ENCODE results near the gene RPE65. TPM values are rescaled to one million over a fixed set of nuclear protein-coding genes. Genes with fewer than 3 reads are reported as not detected.

The RPE65 gene
- total RNA-seq, 4 donors from 2014 or later = not detected

GRCh38 chr1:68384872-68385411 lies 64.8 kb downstream of the RPE65 start:
- TF ChIP-seq POLR2A (IDR thresholded peaks at IDR 0.05) = no peak
- no peak for TF ChIP-seq CTCF (IDR thresholded peaks at IDR 0.05)
- DNase-seq = no peak
- intact Hi-C loops (cut with DNase I) = no loop called here
- Histone ChIP-seq H3K4me1 (no peaks in the 10 kb centered on the region), H3K36me3 (no peaks in the 10 kb centered on the region), H3K4me3 (replicated peaks in 1 of 3) (no peak overlapping the region), H3K9me3 (no peaks in the 10 kb centered on the region), H3K27me3 (no peaks in the 10 kb centered on the region), H3K27ac (no peak overlapping the region)
- 82 to 91% methylated on average over 2 of the region's 2 CpGs for WGBS, 2 donors

- H3K27me3 ChIP-seq = no peaks in the 10 kb centered on the region
- DNase-seq = no peak
- no peaks in the 10 kb centered on the region for H3K36me3 ChIP-seq
- TF ChIP-seq POLR2A (IDR thresholded peaks at IDR 0.05) = no peak
- no peak for TF ChIP-seq CTCF (IDR thresholded peaks at IDR 0.05)
- intact Hi-C loops (cut with DNase I) = no loop called here
- no peaks in the 10 kb centered on the region for H3K4me1 ChIP-seq
- H3K9me3 ChIP-seq = no peaks in the 10 kb centered on the region
- no peak overlapping the region for H3K4me3 ChIP-seq (replicated peaks in 1 of 3)
- 54 to 64% methylated on average over 2 of the region's 2 CpGs for WGBS, 2 donors
- no peak overlapping the region for H3K27ac ChIP-seq
Measured at GRCh38 chr1:68384321-68384813, 65.4 kb downstream of the RPE65 start.

GRCh38 chr1:68383092-68383491 lies 66.7 kb downstream of the RPE65 start:
- no peak for DNase-seq
- 94 to 97% methylated on average over 2 of the region's 2 CpGs for whole genome bisulfite sequencing, 2 donors
- Histone ChIP-seq H3K27me3 (no peaks in the 10 kb centered on the region), H3K4me1 (no peaks in the 10 kb centered on the region), H3K27ac (no peak overlapping the region), H3K36me3 (no peaks in the 10 kb centered on the region), H3K9me3 (no peaks in the 10 kb centered on the region), H3K4me3 (replicated peaks in 1 of 3) (no peak overlapping the region)
- TF ChIP-seq CTCF (IDR thresholded peaks at IDR 0.05) (no peak), POLR2A (IDR thresholded peaks at IDR 0.05) (no peak)
- intact Hi-C loops (cut with DNase I) = no loop called here

GRCh38 chr1:68379085-68379478 lies 70.7 kb downstream of the RPE65 start:
- no peak for DNase-seq
- H3K9me3 ChIP-seq = no peaks in the 10 kb centered on the region
- no peak for TF ChIP-seq CTCF (IDR thresholded peaks at IDR 0.05)
- H3K4me3 ChIP-seq (replicated peaks in 1 of 3) = no peak overlapping the region
- no peaks in the 10 kb centered on the region for H3K27me3 ChIP-seq
- no peaks in the 10 kb centered on the region for H3K4me1 ChIP-seq
- no peak overlapping the region for H3K27ac ChIP-seq
- no peaks in the 10 kb centered on the region for H3K36me3 ChIP-seq
- intact Hi-C loops (cut with DNase I) = no loop called here

Small RNAs within 50 kb of the gene (small RNA-seq; reads per million reads assigned to genes)
- not detected for gene AL139413.1

Other genes with a start within 250 kb of the RPE65 start
- 10 to 100 TPM; 20.0 to 52.7 (median 46.7) TPM for gene WLS, start 217.4 kb downstream of the RPE65 start, total RNA-seq
- gene DEPDC1, start 47.1 kb upstream of the RPE65 start, total RNA-seq = under 1 TPM in 3 of 4 donors, not detected in 1; 0.11 to 0.27 (median 0.13) TPM